T-helper 9 cell (primary cell): Measurements from ENCODE around the gene GMPPA.

Experiments used
- DNase-seq: peaks from one replicate; pipeline ENCODE4 v3.0.0-alpha.2; 2020

Gene GMPPA

DNA sequence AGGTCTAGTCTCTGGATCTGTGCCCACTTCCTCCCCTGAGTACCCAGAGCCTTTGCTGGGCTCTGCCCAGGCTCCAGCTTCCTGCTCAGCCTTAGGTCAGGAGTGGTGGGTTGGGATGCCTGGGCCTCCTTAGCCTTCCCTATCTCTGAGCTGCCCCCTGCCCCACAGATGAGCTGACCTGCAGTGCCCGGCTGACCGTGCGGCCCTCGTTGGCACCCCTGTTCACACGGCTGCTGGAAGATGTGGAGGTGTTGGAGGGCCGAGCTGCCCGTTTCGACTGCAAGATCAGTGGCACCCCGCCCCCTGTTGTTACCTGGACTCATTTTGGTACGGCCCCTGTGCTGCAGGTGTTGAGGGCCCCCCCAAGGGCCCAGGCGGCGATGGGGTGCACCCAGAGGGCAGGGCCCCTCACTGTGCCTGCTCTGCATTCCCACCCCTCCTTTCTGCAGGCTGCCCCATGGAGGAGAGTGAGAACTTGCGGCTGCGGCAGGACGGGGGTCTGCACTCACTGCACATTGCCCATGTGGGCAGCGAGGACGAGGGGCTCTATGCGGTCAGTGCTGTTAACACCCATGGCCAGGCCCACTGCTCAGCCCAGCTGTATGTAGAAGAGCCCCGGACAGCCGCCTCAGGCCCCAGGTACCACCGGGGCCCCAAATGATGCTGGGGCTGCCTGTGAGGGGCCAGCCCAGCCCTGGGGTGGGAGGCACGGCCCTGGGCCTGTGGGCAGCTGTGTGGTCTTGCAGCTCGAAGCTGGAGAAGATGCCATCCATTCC is 30.1 kb upstream of the GMPPA start:
- DNase-seq = no peak

GRCh38 chr2:219469186-219469724 is 29.4 kb upstream of the GMPPA start:
- DNase-seq = no peak

- DNase-seq = no peak
These were observed 28.3 kb upstream of the GMPPA start for GRCh38 chr2:219470429-219470828.

GRCh38 chr2:219471476-219472371 is 27.0 kb upstream of the GMPPA start:
- DNase-seq = no peak

DNA sequence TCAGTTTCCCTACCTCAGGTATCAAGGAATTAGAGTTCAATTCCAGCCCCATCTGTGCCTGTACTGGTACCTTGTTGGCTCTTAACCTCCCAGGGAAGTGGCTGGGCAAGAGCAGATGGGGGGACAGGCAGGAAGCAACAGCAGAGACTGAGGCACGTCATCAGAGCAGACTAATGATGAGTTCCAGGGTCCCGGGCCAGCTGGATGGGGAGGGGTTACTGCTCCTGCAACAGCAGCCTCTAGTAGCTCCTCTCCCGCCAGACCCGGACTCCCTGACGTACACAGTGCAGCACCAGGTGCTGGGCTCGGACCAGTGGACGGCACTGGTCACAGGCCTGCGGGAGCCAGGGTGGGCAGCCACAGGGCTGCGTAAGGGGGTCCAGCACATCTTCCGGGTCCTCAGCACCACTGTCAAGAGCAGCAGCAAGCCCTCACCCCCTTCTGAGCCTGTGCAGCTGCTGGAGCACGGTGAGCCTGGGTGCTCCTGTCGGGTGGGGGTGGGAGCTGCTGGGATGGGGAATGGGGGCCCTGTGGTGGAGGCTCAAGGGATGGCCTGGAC is 26.0 kb upstream of the GMPPA start:
- DNase-seq = no peak

DNA sequence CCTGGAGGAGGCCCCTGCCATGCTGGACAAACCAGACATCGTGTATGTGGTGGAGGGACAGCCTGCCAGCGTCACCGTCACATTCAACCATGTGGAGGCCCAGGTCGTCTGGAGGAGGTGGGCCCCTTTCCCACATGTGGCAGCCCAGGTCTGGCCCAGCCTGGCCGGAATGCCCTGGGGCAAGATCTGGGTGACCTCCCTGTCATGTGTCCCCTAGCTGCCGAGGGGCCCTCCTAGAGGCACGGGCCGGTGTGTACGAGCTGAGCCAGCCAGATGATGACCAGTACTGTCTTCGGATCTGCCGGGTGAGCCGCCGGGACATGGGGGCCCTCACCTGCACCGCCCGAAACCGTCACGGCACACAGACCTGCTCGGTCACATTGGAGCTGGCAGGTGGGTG is 25.2 kb upstream of the GMPPA start:
- no peak for DNase-seq

GRCh38 chr2:219474285-219475060 is 24.2 kb upstream of the GMPPA start:
- DNase-seq = no peak

- no peak for DNase-seq
These were observed 23.4 kb upstream of the GMPPA start for GRCh38 chr2:219475278-219475677.

DNA sequence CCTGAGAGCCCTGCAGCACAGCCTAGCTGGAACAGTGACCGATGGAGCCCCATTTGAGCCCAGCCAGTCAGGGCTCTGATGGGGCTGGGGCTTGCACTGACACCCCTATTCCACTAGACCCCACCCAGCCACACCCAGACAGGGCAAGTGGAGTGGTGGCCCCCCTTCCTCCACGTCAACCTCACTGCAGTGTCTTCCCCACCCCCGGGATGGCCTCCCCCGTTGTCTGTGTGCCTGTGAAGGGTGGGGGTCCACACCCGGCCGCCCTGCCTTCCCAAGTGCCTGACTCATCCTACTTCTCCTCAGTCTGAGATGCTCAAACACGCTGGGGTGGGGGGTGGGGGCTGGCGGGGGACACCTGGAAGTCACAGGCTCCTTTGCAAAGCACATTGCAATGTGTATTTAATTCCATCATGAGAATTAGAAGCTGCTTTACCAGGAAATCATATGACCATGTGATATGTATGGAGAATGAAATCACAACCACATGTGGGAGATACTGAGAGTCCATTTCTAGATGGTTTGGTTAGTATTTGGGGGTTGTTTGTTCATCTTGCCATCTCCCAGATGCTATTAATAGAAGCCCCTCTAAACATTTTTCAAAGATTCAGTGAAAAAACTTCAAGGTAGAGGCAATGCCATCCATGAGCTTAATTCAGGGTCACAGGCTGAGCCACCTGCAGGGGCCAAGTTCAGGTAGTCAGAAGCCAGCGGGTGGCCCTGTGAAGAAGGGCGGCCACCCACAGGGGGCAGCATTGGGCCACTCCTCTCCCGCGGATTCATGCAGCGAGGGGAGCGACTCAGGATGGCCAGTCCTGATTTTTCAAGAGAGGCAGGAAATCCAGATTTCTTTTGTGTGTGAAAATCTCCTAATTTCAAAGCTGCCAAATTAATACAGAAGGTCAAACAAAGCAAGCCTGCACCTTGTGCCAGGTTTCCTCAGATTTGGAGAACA is 22.7 kb upstream of the GMPPA start:
- peak; percentile 50 for DNase-seq

DNA sequence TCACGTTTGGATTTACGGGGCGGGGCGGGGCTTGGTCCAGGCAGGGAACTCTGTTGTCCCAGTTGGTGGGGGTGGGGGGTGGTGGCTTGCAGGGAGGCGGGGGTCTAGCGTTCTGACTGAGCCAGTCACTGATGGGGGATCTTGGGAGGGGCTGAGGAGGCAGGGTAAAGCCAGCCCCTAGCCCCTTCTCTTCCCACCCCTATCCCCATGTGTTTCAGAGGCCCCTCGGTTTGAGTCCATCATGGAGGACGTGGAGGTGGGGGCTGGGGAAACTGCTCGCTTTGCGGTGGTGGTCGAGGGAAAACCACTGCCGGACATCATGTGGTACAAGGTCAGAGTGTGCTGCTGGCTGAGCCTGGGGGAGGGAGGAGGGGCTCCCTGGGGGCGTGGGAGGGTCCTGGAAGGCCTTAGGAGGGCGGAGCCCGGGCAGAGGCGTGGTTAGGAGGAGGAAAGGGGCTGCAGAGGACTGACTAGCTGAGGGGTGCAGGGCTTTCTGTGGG is 22.0 kb upstream of the GMPPA start:
- DNase-seq = no peak

GRCh38 chr2:219477179-219477578 is 21.5 kb upstream of the GMPPA start:
- no peak for DNase-seq

- DNase-seq = no peak
These were observed 20.9 kb upstream of the GMPPA start for GRCh38 chr2:219477815-219478214.

GRCh38 chr2:219478916-219479315 is 19.8 kb upstream of the GMPPA start:
- no peak for DNase-seq

DNA sequence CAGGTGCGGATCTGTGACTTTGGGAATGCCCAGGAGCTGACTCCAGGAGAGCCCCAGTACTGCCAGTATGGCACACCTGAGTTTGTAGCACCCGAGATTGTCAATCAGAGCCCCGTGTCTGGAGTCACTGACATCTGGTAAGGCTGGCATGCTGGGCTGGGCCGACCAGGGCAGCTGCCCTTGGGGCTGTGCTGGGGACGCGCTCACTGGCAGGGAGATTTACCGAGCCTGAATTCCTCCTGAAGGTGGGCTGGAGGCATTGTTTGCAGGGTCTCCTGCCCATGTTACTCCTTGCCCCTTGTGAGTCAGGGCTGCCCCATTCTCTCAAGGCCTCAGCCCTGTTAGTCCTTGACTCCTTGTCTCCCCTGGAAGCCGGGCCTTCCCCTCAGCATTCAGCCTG is 18.7 kb upstream of the GMPPA start:
- DNase-seq = no peak

DNA sequence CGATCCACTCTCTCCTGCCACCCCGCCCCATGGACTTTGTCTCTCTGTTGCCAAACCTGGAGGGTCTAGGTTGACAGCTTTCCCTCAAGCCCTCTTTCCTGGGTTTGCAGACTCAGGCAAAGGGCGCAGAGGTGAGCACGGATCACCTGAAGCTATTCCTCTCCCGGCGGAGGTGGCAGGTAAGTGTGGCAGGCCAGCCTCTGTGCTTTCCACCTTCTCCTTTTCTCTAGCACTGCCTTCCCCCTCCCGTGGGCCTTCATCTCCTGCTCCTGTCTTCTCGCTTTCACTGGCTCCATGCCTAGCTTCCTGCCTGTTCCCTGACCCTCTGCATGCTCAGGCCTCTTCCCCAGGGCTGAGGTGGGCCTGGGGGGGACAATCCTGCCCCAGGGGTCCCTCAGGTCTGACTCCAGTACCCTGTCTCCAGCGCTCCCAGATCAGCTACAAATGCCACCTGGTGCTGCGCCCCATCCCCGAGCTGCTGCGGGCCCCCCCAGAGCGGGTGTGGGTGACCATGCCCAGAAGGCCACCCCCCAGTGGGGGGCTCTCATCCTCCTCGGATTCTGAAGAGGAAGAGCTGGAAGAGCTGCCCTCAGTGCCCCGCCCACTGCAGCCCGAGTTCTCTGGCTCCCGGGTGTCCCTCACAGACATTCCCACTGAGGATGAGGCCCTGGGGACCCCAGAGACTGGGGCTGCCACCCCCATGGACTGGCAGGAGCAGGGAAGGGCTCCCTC is 15.9 kb upstream of the GMPPA start:
- DNase-seq = no peak

GRCh38 chr2:219483451-219484342 is 15.0 kb upstream of the GMPPA start:
- no peak for DNase-seq

DNA sequence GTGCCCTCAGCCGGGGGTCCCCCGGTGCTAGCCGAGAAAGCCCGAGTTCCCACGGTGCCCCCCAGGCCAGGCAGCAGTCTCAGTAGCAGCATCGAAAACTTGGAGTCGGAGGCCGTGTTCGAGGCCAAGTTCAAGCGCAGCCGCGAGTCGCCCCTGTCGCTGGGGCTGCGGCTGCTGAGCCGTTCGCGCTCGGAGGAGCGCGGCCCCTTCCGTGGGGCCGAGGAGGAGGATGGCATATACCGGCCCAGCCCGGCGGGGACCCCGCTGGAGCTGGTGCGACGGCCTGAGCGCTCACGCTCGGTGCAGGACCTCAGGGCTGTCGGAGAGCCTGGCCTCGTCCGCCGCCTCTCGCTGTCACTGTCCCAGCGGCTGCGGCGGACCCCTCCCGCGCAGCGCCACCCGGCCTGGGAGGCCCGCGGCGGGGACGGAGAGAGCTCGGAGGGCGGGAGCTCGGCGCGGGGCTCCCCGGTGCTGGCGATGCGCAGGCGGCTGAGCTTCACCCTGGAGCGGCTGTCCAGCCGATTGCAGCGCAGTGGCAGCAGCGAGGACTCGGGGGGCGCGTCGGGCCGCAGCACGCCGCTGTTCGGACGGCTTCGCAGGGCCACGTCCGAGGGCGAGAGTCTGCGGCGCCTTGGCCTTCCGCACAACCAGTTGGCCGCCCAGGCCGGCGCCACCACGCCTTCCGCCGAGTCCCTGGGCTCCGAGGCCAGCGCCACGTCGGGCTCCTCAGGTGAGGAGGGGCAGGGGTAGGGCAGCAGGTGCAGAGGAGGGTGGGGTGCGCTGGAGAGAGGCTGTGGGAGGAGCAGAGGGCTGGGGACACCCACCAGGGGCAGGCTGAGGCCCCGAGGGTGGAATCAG is 14.1 kb upstream of the GMPPA start:
- DNase-seq = no peak

DNA sequence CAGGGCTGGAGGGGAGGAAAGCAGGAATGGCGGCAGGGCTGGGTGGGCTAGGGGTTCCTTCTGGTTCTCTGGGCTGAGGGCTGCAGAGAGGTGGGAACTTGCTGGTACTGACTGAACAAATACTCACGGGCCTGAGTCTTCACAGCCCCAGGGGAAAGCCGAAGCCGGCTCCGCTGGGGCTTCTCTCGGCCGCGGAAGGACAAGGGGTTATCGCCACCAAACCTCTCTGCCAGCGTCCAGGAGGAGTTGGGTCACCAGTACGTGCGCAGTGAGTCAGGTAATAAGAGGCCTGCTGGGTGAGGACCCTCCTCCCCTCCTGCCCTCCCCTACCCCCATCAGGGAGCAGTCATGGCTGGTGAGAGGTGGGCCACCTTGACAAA is 13.5 kb upstream of the GMPPA start:
- no peak for DNase-seq
